ENCODE data around the gene PHEX.

The PHEX gene

DNA sequence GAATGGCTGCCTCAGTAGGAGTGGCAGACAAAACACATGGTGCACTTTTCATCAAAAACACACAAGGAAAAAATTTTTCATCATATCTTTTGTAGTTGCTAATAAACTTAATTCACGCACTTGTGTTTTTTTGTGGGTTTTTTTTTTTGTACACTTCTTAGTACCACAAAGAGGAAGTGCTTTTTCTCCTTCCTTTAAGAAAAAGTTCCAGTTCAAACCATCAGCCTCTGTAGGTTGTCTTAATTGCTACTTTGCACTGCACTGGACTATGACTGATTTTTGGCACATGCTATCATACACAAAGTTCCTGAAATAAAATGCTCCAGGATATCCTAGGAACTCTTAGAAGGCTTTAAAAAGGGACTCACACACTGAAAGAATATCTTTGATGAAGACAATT is at the start of gene PHEX:
Gene PHEX, plus strand, starts transcription at position 242 of the 400 bp plus-strand sequence. CDS start 681 bp downstream, outside the sequence.
- DNase-seq (ENCODE audit: low read depth) = no peak

DNA sequence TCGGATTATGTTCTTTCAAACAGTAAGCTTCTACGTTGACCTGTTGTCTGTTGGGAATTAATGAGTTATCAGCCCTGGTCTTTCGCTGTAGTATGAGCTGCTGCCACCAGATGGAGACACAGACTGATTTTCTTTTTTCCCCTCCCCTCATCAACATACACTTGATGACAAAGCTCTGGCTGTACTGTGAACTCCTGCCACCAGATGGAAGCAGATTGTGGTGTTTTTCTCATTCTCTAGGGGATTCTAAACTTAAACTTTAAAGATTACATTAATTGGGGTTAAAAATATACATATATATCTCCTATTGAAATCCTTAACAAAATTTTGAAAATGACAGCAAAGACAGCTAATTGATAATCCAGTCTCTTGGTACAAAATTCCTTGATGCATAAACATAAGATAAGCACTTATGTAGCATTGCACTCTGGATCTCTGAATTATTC is 46.8 kb upstream of the PHEX start:
- peak; percentile 27 for DNase-seq (ENCODE audit: low read depth)

DNA sequence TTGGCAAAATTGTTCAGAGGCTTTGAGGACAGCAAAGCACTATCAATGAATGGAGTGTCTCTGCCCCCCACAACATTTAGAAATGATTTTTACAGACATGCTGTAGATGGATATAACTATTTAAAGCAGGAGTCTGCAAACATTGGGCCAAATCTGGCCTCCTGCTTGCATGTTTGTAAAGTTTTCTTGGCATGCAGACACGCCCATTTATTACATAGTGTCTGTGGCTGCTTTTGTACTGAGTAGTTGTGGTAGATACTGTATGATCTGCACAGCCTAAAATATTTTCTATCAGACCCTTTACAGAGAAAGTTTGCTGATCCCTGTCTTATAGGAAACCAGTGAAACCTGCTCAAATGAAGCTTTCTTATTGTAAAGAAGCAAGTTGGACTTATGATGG is 45.5 kb upstream of the PHEX start:
- no peak for DNase-seq (ENCODE audit: low read depth)

DNA sequence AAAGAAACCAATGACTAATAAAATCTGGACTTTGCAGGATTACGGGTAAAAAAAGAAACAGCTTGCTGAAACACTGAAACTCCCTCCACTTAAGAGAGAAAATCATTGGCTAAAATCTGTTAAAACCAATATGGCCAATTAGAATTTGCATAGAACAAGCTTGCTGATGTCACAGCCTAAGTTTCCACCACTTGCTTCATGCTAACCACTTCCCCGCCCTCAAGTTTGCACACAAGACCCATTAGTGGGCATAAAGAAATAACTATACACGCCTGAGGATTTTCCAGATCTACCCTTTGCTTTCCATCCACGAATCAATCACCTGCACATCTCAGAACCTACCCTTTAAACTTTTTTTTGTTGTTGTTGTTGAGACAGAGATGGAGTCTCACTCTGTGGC is 42.7 kb upstream of the PHEX start:
- no peak for DNase-seq (ENCODE audit: low read depth)

DNA sequence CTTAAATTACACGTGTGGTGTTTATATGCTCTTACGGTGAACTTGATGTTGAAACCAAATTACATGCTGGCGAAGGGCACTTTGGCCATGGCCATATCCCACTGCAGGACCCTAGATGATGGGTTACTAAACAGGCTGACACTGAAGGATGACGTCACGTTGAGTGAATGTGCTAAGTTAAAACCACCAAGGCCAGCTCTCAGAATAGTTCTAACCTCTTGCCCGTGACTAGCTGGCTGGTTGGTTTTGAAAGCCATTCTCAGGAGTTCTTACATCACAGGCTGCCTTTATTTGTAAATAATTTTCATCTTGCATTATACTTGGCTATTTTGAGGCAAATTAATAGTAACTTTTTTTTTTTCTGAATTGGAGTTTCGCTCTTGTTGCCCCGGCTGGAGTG is 41.3 kb upstream of the PHEX start:
- no peak for DNase-seq (ENCODE audit: low read depth)

DNA sequence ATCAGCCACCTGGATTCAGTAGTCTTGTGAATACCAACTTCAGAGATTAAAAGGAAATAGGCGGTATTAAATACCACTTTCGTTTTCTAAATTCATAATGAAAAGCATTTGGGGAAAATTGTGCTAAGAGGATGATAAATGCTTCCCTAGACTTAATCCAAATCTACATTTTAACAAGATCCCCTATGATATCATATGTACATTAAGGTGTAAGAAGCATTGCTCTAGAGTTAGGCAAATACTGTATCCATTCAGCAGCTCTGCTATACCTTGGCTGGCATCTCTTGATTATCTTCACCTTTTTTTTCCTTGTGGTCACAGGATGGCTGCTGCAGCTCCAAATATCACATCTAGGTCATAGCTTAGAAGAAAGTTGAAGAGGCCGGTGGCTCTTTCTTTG is 40.6 kb upstream of the PHEX start:
- DNase-seq (ENCODE audit: low read depth) = no peak

DNA sequence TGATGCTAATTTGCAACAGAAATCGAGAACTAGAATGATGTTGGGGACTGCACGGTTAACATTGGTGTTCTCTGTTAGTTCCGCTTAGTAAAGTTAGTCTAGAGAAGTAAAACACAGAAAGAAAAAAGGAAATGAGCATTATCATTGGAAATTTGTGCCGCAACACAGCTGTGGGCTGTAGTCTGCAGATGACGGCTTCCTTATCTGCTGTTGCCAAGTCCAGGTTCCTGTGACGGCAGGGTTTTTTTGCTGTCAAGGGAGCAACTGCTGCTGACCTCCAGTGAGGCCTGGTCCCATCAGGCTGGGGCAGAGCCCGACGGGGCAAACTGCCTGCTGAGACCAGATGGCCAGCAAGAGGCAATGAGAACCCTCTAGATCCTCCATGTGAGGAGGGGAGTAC is 38.9 kb upstream of the PHEX start:
- DNase-seq (ENCODE audit: low read depth) = no peak

DNA sequence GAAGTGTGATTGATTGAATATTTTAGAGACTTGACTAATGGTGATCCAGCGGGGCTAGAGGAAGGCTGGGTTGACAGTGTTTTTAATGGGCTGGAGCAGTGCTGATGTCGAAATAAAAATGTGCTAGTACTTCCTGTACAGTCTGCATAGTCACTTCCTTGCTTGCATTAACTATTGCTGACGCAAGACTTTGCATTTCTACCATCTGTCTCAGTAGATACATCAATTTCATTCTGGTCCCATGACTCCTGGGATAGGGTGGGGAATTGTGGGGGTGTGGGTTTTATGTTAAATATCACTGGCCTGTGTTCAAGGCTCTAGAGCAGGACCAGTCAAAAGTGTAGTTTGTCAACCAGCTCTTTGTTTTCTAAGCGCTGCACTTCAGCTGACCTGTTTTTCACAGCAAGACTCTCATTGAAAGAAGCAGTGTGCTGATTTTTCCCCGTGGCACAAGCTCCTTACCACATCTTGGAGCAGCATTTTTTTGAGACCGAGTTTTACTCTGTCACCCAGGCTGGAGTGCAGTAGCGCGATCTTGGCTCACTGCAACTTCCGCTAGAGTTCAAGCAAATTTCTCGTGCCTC is 35.2 kb upstream of the PHEX start:
- no peak for DNase-seq (ENCODE audit: low read depth)

DNA sequence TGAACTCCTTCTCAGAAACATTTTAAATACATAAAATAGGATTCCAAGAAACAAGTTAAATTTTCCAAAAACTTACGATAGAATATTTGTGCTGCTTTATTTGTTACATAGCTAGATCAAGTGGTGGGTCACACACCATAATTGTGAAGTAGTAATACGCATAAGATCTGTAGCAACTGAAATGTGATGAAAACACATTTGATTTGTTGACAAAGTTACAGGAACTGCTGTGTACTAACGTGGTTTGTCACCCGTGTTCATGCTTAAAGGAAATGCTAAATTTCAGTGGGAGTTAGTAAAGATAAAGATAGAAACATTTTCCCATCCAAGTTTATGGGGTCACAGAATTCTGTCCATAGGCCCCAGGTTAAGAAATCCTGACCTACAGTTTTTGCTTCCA is 34.1 kb upstream of the PHEX start:
- DNase-seq (ENCODE audit: low read depth) = no peak

DNA sequence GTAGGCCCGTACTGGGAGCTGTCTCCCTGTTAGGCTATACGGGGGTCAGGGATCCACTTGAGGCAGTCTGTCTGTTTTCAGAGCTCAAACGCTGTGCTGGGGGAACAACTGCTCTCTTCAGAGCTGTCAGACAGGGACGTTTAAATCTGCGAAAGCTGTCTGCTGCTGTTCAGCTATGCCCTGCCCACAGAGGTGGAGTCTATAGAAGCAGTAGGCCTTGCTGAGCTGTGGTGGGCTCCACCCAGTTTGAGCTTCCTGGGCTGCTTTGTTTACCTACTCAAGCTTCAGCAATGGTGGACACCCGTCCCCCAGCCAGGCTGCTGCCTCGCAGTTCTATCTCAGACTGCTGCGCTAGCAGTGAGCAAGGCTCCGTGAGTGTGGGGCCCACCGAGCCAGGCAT is 27.3 kb upstream of the PHEX start:
- DNase-seq (ENCODE audit: low read depth) = no peak

DNA sequence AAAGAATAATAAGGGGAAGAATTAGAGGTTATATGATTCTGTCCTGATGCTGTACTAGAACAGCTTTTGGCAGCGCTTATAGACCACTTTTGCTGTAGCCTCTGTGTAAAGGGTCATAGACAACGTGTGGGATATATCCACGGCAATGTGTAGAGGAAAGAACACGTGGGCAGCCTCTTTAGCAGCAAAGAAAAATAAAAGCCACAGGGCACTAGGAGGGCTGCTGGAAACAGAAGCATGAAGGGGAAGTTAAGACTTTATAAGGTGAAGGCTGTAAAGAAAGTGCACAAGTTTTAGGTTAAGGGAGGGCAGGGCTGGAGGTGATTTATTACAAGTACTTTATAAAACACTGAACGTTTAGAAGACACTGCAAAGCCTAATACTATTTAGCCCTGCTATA is 20.1 kb upstream of the PHEX start:
- no peak for DNase-seq (ENCODE audit: low read depth)

DNA sequence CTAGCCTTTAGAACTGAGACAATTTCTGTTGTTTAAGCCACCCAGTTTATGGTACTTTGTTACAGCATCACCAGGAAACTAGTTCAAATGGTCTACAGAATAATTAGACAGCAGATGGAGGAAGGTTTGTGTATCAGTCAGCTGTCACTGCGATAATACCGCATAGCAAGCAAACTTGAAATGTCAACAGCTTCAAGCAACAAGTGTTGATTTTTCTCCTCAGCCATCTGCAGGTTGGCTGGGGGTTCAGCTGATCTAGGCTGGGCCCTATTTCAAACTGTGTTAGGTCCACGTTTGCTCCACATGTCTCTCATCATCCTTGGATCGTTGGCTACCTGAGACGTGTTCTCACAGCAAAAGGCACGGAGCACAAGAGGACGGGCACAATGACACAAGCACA is 19.2 kb upstream of the PHEX start:
- no peak for DNase-seq (ENCODE audit: low read depth)

DNA sequence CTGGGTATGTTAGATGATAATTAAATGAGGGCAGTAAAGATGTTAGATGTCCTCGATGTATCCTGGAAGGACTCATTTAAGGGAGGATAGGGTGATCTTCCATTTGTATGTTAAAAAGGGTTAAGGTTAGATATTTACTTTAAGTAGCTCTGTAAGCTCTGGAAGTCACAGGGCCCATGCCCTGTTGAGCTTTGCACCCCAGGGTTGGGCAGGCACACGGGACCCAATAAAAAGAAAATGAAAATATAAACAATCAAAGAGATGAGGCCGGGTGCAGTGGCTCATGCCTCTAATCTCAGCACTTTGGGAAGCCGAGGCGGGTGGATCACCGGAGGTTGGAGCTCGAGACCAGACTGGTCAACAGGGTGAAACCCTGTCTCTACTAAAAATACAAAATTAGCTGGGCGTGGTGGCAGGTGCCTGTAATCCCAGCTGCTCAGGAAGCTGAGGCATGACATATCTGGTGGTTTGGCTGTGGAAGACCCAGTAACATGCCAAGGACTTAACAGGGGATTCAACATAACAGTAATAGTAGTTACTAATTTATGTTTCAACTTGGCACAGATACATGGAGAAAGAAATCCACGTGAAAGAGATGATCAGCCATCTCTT is 16.9 kb upstream of the PHEX start:
- DNase-seq (ENCODE audit: low read depth) = no peak

DNA sequence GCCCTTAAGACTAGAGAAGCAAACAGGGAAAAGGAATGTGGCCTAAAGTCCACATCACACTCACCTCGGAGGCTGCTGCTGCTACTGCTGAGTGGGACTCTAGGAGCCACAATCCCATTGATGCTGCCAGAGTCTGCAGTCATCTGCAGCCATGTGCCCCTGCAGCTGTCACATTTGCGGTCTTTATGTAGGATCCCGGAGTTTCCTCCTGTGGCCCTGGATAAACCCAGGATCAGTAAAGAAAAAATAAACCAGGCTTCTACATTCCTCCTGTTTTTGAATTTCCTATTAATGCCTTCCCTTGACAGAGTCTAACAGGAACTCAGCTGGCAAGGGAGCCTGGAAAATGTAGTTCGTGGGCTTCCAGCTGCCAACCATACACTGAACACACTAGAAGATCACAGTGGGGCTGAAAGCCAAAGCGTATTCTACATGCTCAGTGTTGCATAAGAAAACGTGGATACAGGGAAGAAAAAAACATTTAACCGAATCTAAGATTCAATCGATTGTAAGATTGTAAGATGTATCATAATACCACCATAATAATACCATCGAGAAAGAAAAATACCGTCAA is 10.3 kb upstream of the PHEX start:
- DNase-seq (ENCODE audit: low read depth) = no peak

DNA sequence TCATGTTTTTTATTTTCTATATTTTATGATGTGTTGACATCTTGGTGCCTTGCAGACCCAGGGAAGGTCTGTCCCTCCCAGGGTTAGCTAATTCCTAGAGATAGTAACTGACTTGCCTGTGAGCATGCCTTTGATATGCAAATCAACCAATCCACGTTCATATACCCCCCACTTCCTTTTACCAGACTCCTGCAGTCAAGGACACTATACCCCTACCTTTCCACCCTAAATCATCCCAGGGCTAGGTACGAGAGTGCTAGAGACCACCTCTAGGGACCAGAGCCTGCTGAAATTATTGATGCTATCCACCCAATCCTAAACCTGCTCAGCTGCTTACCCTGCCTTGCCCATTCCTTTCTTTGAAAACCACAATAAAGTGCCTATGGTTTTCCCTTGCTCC is 7.5 kb upstream of the PHEX start:
- no peak for DNase-seq (ENCODE audit: low read depth)

DNA sequence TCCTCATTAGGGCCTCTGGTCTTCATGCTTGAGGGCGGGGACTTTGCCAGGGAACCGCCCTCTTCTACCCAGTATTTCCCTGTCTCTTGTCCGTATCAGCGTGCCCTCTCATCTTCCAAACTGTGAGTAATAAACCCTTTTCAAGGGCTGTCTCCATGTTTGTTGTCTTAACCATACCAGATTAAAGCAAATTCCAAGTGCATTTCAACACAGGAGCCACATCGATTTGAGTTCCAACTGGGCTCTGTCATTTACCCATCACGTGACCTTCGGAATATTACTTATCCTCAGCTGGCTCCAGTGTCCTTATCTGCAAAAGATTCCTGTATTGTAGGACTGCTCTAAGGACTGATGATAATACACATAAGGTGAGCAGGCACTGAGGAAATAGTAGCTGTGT is 6.4 kb upstream of the PHEX start:
- DNase-seq (ENCODE audit: low read depth) = no peak

DNA sequence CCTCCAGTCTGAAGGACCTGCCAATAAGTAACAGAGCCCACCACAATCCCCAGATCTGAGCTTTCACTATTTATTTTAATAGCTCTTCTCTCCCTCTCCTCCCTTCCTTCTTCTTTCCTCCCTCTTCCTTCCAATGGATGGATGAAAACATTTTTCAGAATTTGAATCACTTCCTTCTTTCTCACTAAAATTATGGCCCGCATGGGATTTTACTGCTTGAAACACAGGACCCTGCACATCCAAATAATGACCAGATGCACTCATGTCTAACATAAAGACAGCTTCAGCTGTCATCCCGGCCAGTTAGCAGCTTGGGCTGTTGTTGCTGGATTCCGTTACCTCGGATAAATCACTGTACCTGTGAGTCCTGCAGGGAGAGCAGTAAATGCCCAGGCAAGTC is 5.4 kb upstream of the PHEX start:
- DNase-seq (ENCODE audit: low read depth) = no peak

DNA sequence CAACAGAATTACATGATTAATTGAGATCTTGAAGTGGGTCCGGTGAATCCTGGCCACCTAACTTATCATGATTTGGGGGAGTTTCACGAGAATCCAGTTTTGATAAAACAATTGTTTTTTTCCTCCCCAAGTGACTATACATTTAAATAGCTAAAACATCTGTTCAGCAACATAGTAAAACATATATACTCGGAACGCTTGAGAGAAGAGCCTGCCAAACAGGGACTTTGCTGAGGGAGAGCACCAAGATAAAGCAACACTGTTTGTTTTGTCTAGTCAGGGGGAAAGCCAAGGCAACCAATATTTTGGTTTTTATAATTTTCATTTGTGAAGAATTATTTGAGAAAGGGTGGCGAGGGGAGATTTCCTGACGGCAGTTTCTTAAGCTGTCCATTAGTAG is 381 bp downstream of the PHEX start:
- no peak for DNase-seq (ENCODE audit: low read depth)

DNA sequence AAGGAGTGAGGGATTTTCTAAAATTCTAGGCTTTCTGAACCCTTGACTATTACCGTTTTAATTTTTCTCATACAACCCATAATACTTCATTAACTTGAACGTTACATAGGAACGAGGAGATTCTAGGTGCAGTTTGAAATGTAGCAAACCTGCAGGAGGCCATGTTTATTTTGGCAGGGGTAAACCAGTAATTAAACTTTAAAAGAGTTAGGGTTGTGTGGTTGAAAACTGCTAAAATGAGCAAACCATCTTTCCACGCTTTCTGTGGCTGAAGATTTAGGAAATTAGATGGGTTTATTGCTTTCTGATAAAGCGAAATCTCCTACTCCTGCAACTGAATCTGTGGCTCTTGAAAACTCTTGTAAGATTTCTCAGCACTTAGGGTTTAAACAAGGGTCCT is 1.7 kb downstream of the PHEX start:
- no peak for DNase-seq (ENCODE audit: low read depth)

DNA sequence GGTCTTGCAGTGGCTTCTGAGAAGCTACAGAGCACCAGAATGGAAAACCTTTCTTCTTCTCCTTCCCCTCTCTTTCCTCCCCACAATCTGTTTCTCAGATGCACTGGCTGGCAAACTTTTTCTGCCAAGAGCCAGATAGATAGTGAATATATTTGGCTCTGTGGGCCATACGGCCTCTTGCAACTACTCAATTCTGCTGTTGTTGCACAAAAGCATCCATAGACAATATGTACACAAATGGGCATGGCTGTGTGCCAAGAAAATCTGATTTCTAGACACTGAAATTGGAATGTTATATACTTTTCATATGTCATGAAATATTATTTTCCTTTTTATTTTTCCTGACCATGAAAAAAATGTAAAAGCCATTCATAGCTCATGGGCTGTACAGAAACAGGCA is 3.1 kb downstream of the PHEX start:
- DNase-seq (ENCODE audit: low read depth) = no peak

DNA sequence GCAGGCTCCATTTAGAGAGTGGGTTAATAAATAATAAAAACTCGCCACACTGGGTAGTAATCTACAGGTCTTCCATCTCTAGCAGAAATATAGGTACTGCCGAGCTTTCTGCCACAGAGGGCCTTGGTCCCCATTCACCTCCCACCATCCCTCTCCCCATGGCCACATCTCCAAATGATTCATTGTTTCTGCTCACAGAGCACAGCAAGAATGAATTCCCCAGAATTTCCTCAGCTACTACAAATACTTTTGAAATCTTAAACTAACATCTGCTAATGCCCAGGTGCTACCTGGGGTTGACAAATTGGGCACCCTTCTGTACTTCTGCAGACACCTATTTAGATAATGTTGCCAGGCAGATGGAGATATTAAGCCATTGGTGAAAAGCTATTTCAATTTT is 5.1 kb downstream of the PHEX start:
- DNase-seq (ENCODE audit: low read depth) = no peak

DNA sequence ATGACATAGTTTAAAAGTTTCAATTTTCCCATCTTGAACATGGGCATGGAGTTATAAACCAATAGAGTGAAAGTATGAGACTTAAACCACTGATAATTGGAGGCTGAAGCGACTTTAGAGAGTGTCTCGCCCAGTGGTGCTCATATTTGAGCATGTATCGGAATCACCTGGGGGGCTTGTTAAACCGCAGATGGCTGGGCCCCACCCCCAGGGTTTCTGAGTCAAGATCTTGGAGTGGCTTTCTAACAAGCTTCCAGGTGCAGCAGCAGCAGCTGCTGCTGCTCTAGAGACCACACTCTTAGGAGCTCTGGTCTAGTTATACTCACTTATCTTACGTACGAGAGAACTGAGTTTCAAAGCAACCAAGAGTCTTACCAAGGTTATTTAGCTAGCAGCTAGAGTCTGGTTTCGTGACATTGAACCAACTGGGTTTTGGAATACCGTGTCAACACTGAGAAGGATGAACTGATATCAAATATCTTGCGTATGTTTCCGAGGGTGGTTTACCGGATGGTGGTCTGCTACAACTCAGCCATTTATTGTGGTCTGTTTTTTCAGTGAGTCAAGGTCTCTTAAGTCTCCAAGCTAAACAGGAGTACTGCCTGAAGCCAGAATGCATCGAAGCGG is 5.9 kb downstream of the PHEX start:
- no peak for DNase-seq (ENCODE audit: low read depth)

DNA sequence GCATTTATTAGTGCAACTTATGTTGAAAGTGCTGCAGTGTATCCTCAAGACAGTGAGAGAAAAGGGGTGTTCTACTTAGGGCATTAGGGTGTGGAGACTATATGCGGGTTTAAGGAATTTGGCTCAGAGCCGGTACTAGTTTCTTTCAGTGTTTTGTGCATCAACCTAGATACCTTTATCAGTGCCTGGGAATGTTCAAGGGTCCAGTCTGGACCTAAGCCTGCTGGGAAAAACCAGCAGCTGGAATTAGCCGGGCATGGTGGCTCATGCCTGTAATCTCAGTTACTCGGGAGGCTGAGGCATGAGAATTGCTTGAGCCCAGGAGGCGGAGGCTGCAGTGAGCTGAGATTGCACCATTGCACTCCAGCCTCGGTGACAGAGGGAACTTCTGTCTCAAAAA is 7.4 kb downstream of the PHEX start:
- no peak for DNase-seq (ENCODE audit: low read depth)

DNA sequence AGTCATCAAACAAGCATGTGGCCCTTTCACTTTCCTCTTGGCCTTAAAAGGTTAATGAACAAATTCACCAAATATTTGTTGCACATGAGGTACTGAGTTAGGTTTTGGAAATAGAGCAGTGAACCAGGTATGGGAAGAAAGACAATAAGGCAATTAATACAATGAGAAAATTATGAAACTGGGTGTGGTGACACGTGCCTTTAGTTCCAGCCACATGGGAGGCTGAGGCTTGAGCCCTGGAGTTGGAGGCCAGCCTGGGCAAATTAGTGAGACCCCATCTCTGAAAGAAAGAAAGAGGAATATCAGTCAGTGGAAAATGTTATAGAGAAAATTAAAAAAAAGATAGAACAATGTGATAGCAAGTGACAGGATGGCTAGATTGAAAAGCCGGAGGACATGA is 8.1 kb downstream of the PHEX start:
- no peak for DNase-seq (ENCODE audit: low read depth)
